Activated naive CD4-positive, alpha-beta T cell treated with Interleukin-2 at 50 U/mL for 16 hours (primary cell): ENCODE data around the gene ZNF512B.
"Not testable (repeated sequence)": the region's sequence is repeated elsewhere in the genome, so short reads cannot be mapped to it uniquely, and the experiment has no call there.

Source experiments
- DNase-seq: peaks from one replicate; pipeline ENCODE4 v3.0.0-alpha.2; 2020

ZNF512B gene

GRCh38 chr20:63978319-63979228 is 8.8 kb upstream of the ZNF512B start:
- peak; percentile 62 for DNase-seq

GRCh38 chr20:63977739-63978276 is 8.1 kb upstream of the ZNF512B start:
- DNase-seq: peak; percentile 66

DNA sequence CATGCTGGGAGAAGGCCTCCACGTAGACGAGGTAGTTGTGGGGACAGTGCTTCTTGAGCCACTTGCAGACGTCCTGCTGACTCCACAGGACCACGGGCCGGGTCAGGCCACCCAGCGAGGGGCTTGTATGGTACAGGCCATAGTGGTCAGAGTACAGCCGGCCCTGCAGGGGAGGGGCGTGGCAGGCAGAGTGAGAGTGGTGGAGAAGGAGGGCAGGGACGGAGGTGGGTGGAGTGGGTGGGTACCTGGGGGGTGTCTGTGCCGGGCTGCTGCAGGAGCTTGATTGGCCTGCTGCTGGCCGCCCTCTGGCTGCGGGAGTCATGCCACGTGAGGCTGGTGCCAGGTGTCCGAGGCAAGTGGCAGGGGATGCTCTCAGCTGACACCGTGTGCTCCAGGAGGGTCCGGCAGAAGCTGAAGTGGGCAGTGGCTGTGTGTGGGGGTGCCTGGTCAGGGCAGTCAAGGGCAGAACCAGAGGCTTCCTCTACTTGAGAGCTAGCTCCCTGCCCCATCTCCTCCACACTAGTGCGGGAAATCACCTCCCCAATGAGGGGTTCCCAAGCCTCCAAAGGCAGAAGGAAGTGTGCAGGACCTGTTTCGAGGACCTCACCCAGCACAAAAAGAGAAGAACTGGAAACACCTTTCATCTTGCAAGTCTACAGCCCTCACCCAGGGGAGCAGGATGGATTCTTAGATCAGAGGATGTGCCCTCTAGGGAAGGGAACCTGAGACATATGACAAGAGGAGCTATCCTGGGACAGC is 7.4 kb upstream of the ZNF512B start:
- no peak for DNase-seq

- not testable (repeated sequence) for DNase-seq
Observed at GRCh38 chr20:63976511-63976910, 6.8 kb upstream of the ZNF512B start.

DNA sequence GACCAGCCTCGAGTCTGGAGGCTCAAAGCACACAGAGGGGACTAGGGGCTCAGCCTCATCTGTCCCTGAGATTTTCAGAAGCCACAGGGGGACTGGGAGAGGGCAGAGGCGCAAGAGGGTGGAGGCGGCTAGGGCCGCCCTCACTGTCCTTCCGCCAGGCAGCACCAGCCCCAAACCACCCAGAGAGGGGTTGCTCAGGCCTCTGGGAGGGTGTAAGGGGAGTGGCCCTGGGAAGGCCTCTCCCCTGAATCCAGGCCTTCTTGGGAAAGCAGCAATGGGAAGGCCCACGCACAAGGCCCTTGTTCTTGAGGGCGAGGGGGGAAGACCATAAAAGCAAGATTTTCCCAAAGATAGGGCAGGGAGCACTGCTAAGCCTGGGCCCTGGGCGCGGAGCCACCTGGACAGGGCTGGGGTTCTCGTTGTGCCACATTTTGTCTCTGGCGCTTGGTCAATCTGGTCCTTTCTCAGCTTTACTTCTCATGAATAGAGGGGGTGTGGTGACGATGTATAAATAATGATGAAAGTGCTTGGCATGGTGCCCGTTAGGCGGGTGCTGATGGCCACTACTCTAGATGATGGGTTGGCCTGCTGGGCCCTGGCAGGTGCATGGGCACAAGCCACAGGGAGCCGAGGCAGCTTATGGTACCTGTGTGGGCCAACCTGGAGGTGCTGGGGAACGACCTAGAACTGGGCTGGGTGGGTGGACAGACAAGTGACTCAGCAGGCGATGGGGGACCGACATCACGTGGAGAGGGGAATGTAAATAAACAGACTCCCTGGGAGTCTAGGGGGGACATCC is 4.9 kb upstream of the ZNF512B start:
- DNase-seq: no peak

DNA sequence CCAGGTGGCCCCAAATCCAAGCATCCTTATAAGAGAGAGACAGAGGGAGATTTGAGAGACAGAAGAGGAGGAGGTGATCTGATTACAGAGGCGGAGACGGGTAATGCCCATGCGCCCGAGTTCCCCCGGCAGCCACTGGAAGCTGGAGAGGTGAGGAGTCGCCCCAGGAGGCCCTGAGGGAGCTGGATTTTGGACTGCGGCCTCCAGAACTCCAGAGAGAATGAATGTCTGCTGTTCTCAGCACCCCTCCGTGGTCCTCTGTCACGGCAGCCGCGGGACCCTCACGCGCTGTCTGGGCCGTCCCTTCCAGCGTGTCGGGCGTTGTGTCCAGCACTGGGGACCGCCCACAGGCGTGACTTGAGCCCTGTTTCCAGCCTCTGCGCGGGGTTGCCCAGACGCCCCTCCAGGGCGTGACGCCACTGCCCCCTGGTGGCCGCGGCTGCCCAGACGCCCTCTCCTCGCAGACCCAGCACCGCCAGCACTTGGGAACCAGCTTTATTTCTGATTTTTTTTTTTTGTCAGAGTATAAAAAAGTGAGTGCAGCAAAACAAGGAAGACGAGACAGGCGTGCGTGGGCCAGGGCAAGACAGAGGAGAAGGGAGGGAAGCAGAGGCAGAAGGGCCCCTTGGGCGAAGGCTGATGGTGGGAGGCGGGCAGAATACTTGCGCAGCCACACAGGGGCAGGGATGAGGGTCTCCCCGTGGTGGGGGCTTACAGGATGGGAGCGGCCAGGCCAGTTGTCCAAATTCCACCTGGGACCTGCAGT is 4.1 kb upstream of the ZNF512B start:
- peak; percentile 79 for DNase-seq

GRCh38 chr20:63973160-63973479 is 3.4 kb upstream of the ZNF512B start:
- no peak for DNase-seq

DNA sequence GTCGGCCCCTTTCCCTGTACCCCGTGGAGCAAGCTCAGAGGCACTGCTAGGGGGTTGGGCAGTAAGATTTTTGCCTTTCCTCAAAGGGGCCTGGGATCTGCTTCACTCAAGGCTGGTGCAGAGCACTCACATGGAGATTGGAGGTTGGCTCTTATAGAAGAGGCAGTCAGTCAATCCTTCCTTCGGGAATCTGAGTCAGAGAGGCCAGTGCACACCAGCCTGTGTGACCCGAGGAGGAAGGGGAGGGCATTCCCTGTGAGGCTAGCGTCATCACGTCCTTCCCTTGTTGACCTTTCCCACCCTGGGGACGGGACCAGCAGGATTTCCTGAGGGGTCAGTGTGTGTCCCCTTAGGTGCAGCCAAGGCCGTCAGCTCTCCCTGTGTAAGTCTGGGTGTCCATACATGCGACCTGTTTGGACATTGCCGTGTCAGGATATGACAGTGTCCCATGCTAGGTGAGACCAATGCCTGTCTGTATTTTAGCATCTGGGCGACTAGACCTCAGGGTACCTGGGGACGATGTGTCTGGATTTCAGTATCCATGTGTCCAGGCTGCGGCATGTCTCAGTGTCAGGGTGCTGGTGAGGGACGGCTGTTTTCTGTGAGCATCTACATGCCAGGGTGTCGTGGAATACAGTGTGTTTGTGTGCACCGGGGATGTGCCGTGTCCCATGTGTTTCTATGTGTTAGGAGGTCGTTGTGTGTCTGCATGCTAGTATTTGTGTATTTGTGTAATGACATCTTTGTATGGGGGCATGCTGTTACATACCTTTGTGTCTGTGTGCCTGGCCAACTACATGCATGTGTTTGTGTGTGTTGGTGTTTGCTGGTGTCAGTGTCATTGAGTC is 2.8 kb upstream of the ZNF512B start:
- DNase-seq: no peak

DNA sequence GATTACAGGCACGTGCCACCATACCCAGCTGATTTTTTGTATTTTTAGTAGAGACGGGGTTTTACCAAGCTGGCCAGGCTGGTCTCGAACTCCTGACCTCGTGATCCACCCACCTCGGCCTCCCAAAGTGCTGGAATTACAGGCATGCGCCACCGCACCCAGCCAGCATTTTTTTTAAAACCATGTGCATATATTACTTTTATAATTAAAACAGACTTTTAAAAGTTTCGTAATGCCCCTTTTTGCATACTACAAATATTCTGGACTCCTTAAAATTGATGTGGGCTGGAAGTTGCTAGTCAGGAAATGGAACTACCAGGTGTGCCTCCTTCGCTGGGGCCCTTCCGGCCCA is 2.2 kb upstream of the ZNF512B start:
- not testable (repeated sequence) for DNase-seq

DNA sequence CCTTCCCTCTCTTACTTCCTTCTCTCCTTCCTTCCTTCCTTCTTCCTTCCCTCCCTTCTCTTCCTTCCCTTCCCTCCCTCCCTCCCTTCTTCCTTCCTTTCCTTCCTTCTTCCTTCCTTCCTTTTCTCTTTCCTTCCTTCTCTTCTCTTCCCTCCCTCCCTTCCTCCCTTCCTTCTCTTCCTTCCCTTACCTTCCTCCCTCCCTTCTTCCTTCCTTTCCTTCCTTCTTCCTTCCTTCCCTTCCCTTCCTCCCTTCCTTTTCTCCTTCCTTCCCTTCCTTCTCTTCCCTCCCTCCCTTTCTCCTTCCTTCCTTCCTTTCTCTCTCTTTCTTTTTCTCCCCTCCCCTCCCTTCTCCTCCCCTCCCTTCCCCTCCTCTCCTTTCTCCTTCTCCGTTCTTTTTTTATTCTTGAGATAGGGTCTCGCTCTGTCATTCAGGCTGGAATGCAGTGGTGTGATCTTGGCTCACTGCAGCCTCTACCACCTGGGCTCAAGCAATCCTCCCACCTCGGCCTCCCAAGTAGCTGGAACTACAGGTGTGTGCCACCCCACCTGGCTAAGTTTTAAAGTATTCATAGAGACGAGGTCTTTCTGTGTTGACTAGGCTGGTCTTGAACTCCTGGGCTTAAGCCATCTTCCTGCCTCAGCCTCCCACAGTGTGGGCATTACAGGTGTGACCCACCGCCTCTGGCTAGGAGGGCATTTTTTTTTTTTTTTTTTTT is 1.1 kb upstream of the ZNF512B start:
- DNase-seq: no peak

DNA sequence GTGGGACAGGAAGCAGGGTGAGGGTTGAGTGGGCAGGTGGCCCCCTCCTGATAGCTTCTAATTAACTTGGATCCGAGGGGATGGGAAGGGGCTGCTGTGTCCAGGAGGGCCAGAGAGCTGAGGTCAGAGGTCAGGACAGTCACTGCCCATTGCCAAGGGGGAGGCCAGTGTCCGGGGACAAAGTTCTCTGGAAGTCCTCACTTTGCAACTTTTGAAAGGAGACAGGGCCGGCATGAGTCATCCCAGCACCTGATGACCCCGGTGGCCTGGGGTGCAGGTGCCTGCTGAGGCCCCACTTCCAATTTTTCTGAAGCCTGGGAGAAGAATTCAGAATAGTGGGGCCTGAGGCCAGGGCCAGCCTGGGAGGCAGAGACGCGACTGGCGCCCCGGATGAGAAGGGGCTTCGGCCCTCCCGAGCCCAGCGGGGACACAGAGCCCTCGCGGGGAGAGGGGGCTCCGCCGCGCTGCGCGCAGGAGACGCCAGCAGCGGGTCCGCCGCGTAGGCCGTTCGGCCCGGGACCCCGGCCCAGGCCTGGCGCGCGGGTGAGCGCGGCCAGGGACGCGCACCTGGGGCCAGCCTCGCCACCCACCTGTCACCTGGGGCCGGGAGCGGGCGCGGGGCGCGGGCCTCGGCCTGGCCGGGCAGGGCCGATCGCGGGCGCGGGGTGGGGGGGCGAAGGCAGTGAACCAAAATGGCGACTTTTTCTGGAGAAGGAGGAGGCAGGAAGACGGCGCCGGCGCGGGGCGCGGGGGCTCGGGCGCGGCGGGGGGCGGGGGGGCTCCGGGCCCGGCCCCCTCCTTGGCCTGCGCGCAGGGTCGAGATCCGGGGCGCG is 586 bp downstream of the ZNF512B start:
- DNase-seq: peak; percentile 38

DNA sequence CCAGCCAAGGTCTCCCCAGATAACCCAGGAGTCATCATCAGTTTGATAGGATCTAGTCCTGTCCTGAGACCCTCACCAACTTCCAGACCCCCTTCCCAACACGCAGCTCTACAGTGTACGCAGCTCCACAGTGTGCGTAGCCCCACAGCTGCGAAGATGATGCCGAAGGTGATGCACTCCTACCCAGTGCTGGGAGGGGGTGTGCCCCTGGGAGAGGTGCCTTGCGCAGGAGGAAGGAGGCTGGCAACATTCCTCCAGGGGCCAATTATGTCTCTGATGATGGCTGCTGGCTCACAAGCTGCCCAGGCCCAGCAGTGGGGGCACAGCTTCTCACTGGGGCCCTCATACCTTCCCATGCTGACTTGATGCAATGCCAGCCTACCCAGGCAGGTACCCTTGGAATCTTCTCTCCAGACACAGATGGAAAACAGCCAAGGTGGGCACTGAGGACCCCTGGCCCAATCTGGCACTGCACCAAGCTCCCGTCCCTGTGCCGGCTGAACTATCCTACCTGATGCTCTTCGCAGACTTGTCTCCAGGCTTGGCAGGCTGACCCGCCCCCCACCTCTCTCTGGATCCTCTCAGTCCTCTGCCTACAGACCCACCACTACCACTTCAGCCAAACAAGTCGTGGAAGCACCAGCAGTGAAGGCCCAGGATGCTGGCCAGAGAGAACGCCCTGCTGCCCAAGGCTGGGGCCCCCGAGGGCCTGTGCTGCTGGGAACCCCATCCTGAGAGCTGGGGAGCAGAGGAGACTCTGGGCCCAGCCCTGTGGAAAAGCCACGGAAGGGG is 1.4 kb downstream of the ZNF512B start:
- no peak for DNase-seq

DNA sequence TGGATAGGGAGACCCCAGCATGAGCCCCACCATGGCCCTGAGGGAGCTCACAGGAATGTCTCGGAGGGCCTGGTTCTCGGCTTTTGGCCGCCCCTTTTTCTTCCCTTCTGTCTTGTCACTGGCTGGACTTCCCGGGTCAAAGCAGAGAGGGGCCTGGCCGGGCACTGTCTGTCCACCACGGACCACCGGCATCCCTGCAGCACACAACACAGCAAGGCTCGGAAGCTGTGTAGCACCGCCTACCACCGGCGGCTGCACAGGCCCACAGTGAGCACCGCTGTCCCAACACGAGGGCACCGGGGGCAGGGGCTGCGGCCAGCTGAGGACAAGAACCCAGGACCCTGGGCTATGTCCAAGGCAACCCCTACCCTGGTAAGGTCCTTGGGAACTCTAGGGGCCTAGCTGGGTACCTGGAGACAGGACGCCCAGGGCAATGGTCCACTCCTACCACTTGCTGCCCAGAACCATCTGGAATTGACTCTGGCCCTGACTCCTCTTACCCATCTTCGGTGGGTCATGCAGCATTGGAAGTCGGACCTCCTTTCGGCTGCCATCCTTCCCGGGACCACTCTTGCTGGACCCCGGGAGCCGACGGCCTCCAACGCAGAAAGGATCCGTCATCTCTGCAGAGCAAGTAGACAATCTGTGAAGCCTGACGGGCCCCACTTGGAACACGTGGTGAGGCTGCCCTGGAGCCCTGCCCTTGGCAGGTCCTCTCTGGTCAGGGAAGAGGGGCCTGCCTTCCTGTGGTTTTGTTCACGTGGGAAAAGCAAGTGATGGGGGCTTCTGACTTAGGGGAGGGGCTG is 2.2 kb downstream of the ZNF512B start:
- DNase-seq: no peak

GRCh38 chr20:63966944-63967322 is 2.8 kb downstream of the ZNF512B start:
- DNase-seq: no peak

GRCh38 chr20:63966172-63966943 is 3.4 kb downstream of the ZNF512B start:
- no peak for DNase-seq

DNA sequence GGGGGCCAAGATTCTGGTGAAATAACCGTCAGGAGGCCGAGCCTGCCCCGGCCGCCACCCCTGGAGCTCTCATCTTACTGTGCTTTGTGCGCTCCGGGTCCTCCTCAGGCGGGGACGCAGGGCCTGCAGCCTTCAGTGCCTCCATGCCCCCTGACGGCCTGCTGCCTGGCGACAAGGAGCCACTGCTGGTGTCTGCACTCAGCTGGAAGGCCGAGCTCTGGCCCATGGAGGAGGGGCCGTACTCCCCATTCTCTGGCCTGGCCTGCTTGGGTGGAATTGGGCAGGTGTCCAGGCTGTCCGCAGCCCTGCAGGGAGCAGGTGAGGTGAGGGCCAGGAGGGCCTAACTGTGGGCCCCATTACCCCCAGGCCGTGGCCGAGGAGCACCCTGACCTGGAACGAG is 5.3 kb downstream of the ZNF512B start:
- no peak for DNase-seq

DNA sequence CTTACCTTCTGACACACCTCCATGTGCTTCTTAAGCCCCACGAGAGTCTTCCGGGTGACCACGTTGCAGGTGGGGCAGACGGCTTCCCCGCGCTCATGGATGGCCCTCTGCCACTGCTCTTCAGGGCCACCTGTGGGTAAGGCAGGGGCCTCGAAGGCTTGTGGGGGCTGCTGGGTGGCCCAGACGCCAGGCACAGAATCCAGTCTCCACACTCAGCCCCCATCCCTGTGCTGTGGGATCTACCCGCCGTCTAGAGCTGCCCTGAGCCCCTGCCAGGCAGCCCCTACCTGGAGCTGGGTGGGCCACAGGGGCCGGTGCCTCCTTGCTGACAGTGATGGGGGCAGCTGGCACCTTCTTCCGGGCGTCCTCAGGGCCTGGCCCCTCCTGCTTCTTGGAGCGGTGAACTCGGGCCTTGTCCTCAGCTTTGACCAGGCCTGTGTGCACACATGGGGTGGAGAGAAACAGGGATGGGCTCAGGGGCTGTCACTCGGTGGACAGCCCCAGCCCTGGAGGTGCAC is 5.9 kb downstream of the ZNF512B start:
- no peak for DNase-seq
